Measurements from ENCODE around the gene CREBL2.

- TF ChIP-seq REST (IDR thresholded peaks at IDR 0.05; ENCODE audit: low read depth, low read length) (no peak), POLR2A (IDR thresholded peaks at IDR 0.05; ENCODE audit: low read depth, low read length) (no peak), GABPA (IDR thresholded peaks at IDR 0.05; ENCODE audit: low read depth) (no peak), ZNF274 (IDR thresholded peaks at IDR 0.05; ENCODE audit: insufficient read depth, insufficient read length) (no peak), CTCF (IDR thresholded peaks at IDR 0.05 in 2 of 3, conservative IDR thresholded peaks at IDR 0.05 in 1 of 3; ENCODE audit: control insufficient read depth in 2 of 3, extremely low read depth in 1 of 3, insufficient read depth in 1 of 3, low read depth in 3 of 3, low read length in 3 of 3) (no peak), BRCA1 (IDR thresholded peaks at IDR 0.05; ENCODE audit: low read depth, low read length) (no peak), NFIC (IDR thresholded peaks at IDR 0.05; ENCODE audit: low read depth, low read length) (no peak), ZNF384 (IDR thresholded peaks at IDR 0.05; ENCODE audit: borderline replicate concordance, low read depth, low read length) (no peak), ZBTB33 (IDR thresholded peaks at IDR 0.05) (no peak), ZBTB4 (CRISPR knock-in tag; IDR thresholded peaks at IDR 0.05) (no peak), CBX5 (IDR thresholded peaks at IDR 0.05; ENCODE audit: low read depth) (no peak)
Measured at GRCh38 chr12:12604740-12605139, 6.9 kb upstream of the CREBL2 start.

All from GM12878 (cell line).